Purkinje cell (primary cell): ENCODE data around the gene MLEC. TPM values are rescaled to one million over a fixed set of nuclear protein-coding genes. Genes with fewer than 3 reads are reported as not detected.

Experiments used
- polyA plus RNA-seq: library from polyadenylated mRNA; unstranded; fragments of >200 nt; fragmentation: Nextera tagmentation; gene quantifications from 2 replicates; pipeline ENCODE4 v1.2.1, GENCODE V29; 2014

Gene MLEC
- polyA plus RNA-seq = 68.9 and 84.1 TPM in 2 replicates

GRCh38 chr12:120686690-120687577, at the start of gene MLEC:
TSS of gene MLEC (plus strand) at chr12:120687149. CDS start at chr12:120687297, 148 bp downstream.

GRCh38 chr12:120639771-120640721, 46.9 kb upstream of the MLEC start, which contains the start of gene CABP1:
TSS of gene CABP1 (plus strand) at chr12:120640626. CDS start at chr12:120640686, 60 bp downstream.

GRCh38 chr12:120710031-120710804, 23.3 kb downstream of the MLEC start, which contains the start of gene UNC119B:
TSS of gene UNC119B (plus strand) at chr12:120710458. CDS start at chr12:120710475, 17 bp downstream.

GRCh38 chr12:120725659-120726509, 38.9 kb downstream of the MLEC start, which contains the start of gene ACADS:
TSS of gene ACADS (plus strand) at chr12:120725826. CDS start at chr12:120725886, 60 bp downstream.

Other genes starting within 250 kb of the MLEC start
- gene COX6A1, start 249.0 kb upstream of the MLEC start, polyA plus RNA-seq = 1,271 and 1,904 TPM in 2 replicates
- gene TRIAP1, start 240.8 kb upstream of the MLEC start, polyA plus RNA-seq = 71.4 and 75.6 TPM in 2 replicates
- gene GATC, start 240.7 kb upstream of the MLEC start, polyA plus RNA-seq = 4.8 and 8.5 TPM in 2 replicates
- gene SRSF9, start 217.4 kb upstream of the MLEC start, polyA plus RNA-seq = 49.0 and 57.2 TPM in 2 replicates
- gene DYNLL1, start 191.0 kb upstream of the MLEC start, polyA plus RNA-seq = 1,021 and 1,881 TPM in 2 replicates
- gene COQ5, start 158.0 kb upstream of the MLEC start, polyA plus RNA-seq = 18.9 and 21.7 TPM in 2 replicates
- 94.8 and 105 TPM in 2 replicates for gene RNF10, start 152.8 kb upstream of the MLEC start, polyA plus RNA-seq
- 146 and 150 TPM in 2 replicates for gene POP5, start 105.7 kb upstream of the MLEC start, polyA plus RNA-seq
- 6.3 and 13.1 TPM in 2 replicates for gene CABP1, start 46.5 kb upstream of the MLEC start, polyA plus RNA-seq
- 2.0 and 2.4 TPM in 2 replicates for gene UNC119B, start 23.3 kb downstream of the MLEC start, polyA plus RNA-seq
- 0.40 and 0.99 TPM in 2 replicates for gene ACADS, start 38.7 kb downstream of the MLEC start, polyA plus RNA-seq
- 30.2 and 33.6 TPM in 2 replicates for gene SPPL3, start 217.2 kb downstream of the MLEC start, polyA plus RNA-seq